GM19240 (cell line): ENCODE measurements around the gene MCM5.
A peak's percentile ranks its signal among the peaks of the same experiment; 100 is the strongest.
"Not testable (repeated sequence)": the region's sequence is repeated elsewhere in the genome, so short reads cannot be mapped to it uniquely, and the experiment has no call there.

Experiments
- DNase-seq: peaks from one replicate; pipeline ENCODE4 v3.0.0; 2011; ENCODE audit warnings: low spot score; ENCODE audit not compliant: insufficient read length

MCM5 gene

DNA sequence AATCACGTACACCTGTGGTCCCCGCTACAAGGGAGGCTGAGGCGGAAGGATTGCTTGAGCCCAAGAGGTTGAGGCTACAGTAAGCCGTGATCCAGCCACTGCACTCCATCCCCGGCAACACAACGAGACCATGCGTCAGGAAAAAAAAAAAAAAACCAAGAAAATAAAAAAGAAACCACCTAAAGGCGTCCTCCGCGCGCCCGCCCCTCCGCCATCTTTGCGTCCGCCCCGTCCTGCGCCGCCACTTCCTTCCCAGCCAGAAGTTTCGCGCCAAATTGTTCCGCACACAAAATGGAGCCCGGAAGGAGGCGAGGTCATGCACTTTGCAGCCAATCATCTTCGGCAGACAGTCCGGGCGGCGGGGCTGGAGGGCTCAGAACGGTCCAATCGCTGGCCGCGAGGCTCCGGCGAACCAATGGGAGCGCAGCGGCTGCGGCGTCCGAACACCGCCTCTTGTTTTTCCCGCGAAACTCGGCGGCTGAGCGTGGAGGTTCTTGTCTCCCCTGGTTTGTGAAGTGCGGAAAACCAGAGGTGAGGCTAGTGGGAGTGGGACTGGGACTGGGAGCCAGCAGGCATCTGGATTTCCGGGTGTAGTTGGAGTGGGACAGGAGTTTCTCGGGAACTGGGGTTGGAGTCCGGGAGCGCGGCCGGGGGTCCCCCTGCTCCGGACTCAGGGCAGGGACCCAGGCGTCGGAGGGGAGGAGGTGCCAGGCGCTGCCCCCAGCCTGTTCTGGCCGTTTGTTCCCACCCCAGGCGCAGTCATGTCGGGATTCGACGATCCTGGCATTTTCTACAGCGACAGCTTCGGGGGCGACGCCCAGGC lies at the start of gene MCM5:
MCM5 (plus strand) TSS at position 463 of the 823 bp plus-strand sequence; CDS start at position 762, 299 bp downstream.
- peak; percentile 96 for DNase-seq

DNA sequence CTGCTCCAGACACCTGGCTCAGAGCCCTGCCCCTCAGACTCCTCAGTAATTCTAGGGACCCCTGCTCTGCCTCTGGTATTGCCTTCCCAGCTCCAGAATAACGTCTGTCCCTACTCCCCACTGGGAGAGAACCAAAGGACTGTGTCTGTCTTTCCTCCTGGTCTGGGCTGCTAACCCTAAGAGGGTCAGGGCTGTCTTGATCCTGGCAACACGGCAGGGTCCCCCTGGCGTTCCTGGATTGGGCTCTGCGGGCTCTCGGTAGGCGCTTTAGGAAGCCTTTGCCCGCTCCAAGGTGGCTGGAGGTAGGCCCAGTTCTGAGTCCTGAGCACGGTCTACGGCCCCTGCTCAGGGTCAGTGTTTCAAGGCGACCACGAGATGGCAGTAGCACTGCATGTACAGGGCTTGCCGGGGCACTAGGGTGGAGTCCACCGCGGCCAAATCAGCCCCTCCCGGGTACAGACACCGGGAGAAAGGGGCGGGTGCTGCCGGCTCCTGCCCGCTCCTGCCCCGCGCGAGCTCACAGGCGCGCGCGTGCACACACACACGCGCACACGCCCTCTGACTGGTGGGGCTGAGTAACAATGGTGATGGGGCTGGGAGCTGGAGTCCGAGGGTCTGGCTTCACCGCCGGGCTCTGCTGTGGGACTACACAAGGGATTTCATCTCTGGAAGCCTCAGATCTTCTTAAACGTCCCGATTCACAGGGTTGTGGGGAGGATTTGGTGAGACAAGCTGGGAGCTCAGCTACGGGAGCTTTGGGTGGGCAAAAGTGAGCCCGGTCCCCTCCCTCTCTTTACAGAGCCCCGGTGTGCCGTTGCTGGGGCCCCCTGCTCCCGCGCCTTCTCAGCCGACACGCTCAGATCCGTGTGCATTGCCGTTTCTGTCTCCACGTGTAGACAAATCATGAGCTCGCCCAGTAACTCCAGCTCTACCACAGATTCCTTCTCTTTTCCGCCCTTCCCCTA lies 49.1 kb upstream of the MCM5 start:
- DNase-seq = peak; percentile 95

DNA sequence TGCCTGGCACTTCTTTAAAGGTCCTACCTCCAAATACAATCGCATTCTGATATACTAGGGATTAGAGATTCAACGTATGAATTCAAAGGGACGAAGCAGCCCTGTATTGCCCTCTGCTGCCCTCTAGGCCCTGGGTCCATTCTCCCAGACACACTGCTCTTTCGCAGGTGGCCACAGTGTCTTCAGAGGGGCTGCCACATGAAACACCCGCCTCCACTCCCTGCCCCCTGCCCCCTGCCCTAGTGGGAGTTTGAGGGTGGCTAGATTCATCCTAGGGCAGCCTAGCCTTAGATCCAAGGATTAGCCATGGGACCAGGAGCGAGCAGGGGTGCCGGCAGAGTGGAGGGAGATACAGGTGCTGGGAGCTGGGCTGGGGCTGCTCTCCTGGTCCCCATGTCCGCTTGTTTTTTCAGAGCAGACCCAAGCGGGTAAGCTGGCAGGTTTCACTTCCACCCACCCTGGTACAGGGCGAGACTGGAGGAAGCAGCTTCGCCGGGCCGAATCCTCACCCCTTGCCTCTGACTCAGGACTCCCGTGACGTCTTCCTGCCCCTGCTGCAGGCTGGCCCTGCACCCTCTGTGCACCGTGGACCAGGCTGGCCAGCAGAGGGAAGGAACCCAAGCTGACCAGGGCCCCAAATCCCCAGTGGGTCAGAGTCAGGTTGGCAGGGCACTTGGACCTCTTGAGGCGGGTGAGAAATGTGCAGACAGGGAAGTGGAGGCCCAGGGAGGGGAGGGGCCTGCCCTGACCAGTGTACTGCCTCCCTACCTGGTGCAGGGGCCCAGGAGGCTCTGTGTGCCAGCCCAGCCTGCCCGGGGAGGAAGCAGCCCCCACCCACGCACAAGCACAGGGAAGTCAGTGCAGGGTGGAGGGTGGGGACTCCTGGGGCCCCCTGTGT lies 47.5 kb upstream of the MCM5 start:
- no peak for DNase-seq

DNA sequence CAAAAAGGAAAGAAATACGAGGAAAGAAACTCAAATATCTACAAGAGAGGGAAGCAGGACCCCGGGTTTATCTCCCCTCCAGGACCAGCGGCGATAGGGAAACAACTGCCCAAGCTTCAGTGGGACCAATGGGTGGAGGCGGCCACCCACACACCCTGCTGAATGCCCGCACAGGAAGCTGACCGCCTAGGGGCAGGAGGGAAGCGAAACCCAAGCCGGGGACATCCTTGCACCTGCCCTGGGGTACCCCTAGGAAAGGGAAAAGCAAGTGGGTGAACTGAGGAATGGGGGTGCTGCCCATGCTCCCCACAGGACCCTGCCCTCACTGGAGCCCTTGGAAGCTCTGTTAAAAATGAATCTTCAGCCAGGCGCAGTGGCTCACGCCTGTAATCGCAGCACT lies 46.6 kb upstream of the MCM5 start:
- DNase-seq = no peak

DNA sequence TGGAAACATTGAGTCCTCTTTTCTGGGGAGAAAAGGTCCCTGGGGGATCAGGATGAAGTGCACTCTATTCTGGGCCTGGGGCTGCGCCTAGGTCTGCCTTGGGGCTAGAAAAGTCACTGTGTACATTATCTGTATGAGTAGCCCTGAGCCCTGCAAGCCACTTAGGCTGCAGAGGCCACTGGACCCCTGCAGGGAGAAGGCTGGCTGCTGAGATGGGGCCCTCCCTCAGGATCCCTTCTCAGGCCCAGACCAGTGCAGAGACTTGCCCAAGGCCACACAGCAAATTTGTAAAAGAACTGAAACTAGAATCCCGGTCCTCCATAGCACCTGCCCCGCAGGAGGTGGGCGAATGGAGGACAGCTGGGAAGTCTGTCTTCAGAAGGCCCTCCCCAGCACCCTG lies 45.9 kb upstream of the MCM5 start:
- no peak for DNase-seq

DNA sequence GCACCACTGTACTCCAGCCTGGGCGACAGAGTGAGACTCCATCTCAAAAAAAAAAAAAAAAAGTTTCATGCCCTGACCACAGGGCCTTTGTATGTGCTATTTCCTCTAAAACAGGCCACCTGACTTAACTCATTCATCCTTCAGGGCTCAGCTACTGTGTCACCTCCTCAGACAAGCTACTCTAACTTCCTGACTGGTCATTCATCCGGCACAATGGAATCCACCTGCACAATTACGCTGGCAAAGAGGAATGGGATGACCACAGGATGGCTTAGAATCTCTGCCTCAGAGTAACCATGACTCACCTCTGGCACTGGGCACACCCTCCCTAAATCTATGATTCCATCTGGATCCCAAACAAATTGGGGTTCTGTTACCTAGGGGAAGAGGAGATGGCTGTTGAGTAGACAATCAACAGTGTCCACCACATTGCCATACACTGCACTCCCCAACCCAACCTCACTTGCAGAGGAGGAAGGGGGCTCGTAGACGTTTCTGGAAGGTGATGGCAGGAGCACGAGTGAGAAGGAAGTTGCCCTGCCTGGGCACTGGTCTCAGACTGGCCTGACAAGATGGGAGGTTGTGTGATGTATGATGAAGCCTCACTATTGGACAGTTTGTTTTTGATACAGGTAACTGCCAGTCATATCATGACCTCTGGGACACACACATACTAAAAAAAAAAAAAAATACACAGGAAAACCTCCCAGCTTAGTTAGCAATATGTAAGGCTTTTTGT lies 41.9 kb upstream of the MCM5 start:
- DNase-seq = no peak

DNA sequence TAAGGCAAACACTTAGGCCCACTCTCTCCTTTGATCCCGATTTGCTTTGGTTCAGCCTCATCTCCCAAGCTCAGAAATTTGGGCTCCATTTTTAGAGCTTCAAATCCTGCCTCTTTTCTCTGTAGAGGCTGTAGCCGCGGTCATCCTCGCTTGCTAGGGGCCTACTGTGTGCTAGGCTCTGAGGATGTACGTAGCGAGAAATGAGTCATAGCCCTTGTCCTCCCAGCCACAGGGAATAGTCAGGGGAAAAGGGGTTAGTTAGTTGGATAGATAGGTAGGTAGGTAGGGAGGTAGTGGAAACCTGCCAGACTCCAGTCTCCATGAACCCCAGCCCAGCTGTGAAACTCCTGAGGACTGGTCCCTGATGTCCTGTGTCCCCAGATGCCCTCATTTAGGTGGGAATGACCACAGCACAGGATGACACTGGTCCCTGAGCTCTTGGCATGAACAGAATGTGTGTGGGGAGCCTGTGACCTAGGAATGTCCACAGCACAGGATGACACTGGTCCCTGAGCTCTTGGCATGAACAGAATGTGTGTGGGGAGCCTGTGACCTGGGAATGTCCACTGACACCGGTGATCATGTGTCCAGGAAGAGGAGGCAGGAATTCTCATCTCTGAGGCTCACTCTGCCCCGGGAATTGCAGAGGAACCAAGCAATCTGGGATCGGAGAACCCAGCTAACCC lies 40.4 kb upstream of the MCM5 start:
- DNase-seq = no peak

DNA sequence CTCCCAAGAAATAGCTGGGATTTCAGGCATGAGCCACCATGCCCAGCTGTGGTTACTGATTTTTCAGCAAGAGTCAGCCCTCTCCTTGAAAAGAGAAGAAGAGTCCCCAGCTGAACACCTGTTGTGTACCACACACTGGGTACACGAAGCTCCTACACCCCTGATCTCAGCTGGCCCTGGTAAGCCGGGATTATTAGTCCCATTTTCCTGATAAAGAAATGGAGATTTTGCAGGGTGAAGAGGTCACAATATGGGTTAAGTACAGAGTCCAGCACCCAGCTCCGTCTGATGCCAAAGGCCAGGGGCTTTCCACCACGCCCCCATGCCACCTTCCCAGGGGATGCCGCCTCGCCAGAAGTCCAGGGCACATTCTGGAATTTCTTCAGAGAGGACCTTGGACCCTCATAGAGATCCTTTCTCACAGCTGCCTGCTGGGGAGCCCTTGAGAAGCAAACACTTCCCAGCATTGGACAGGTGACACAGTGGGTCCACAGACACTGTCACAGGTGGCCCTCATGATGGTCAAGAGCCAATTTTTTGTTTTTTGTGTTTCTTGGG lies 38.9 kb upstream of the MCM5 start:
- no peak for DNase-seq

DNA sequence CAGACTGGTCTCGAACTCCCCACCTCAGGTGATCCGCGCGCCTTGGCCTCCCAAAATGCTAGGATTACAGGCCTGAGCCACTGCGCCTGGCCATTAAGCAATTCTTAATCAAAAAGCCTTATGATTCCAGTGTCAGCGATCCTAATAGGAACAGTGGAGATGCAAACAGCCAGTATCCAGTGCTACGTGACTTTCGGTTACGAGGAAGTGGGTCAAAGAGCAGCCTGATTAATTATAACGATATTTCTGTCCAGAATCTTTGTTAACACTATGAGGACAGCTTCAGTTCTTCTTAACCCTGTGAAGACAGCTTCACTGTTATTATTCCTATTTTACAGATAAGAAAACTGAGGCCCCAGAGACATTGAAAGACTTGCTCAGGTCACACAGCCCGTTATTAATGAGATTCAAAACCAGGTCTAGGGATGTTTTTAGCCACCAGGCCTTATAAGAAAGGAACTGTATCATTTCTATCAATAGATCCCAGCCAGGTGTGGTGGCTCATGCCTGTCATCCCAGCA lies 36.3 kb upstream of the MCM5 start:
- DNase-seq = no peak

DNA sequence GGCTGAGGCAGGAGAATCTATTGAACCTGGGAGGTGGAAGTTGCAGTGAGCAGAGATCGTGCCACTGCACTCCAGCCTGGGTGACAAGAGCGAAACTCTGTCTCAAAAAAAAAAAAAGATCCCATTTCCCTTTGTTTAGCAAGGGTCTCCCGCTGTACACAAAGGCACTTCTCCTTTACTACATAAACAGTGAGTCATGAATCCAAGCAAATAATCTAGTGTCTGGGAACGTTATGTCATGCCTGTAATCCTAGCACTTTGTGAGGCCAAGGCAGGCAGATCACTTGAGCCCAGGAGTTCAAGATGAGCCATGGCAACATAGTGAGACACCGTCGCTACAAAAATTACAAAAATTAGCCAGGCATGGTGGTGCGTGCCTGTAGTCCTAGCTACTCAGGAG lies 35.7 kb upstream of the MCM5 start:
- DNase-seq = not testable (repeated sequence)

DNA sequence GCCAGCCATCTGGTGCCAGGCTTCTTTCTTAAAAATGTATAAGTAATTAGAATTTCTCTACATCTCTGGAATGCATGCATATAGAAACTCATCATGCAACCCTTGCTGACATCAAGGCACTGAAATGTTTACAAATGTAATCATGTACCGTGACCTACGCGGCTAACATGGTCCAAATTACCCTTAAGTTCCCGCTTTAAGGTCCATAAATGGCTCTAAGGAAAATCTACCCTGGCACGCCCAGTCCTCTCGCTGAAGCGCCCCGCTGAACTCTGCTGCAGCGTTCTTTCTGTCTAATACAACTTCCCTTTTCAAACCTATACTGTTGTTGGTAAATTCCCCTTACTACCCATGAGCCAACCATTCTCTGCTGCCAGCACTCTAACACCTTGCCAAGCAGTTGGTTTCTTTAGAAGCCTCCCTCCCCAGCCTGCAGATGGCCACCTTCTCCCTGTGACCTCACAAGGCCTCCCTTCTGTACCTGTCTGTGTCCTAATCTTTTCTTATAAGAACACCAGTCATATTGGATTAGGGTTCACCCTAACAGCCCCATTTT lies 32.5 kb upstream of the MCM5 start:
- no peak for DNase-seq

DNA sequence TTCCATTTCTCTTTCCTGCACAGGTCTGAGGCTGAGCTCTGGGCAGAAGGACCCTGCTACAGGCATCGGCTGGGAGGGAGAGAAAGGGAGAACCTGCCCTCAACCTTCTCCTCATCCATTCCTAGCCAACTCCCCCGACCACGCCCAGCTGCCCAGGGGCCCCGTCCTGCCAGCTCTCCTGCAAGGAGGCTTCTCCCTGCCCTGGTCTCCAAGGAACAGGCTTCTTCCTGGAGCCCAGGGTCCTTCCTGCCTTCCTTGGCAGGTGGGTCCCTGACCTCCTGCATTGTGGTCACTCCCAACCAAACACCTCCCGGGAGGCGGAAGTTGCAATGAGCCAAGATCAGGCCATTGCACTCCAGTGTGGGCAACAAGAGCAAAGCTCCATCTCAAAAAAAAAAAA lies 31.6 kb upstream of the MCM5 start:
- DNase-seq = no peak

DNA sequence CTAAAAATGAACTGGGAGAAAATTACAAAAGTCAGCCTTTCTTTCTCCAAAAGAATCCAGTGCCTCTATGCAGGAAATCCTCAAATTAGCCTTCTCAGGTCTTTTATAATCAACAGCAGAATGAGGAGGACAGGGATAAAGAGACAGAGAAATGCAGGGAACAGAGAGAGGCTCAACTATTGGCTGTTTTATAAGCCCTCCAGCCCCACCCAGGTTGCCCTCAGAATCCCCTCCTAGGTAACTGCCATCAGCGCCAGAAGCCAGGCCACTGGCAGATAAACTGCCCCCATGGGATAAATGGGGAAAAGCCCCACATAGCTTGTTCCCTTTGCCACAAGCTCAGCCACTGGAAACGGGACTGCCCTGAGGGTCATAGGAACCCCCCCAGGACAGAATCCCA lies 29.9 kb upstream of the MCM5 start:
- no peak for DNase-seq

DNA sequence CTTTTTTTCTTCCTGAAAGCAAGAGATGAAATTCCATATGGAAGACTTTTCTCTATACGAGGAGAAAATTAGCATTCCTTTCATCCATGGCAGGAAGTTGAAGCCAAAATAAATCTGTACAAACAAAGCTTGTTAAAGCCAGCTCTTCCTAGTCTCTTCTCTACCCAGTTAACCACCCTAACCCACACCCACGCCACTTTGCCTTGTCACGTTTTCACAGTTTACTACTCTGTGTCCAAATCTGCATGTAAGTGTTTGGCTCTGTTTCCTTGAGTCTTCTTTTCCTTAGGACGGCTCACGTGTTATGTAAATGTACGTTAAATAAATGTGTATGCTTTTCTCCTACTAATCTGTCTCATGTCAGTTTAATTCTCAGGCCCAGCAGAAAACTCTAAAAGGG lies 26.2 kb upstream of the MCM5 start:
- no peak for DNase-seq

DNA sequence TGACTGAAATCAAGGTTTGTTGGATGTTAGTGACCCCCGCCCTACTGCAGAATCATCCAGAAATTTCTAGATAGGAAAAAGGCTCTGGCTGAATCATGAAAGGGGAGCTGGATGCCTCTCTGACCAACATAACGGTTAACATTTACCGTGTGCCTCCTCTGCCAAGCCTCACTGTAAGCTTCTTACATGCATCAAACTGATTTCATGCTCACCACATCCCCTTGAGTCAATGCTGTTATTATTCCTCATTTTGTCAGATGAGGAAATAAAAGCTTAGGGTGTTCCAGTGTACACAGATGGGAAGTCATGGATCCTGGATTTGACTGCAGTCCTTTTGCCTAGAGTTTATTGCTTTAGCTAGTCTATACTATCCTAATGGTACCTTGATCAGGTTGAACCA lies 24.9 kb upstream of the MCM5 start:
- no peak for DNase-seq

DNA sequence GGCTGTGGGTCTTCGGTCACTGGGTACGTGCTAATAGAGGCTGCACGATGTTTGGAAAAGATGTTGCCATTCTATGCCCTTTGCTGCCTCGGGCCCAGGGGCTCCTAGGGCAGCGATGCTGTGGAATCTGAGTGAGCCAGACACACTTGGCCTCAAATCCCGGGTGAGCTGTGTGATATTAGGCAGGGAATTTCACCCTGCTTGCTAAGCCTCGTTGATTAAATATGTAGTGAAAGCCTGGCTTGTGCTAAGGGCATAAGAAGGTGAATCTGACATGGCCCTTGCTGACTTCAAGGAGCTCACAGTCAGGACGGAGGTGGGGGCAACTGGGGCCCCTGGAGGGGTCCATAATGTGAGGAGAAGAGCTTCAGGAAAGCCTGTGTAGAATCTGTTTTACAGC lies 24.4 kb upstream of the MCM5 start:
- no peak for DNase-seq

DNA sequence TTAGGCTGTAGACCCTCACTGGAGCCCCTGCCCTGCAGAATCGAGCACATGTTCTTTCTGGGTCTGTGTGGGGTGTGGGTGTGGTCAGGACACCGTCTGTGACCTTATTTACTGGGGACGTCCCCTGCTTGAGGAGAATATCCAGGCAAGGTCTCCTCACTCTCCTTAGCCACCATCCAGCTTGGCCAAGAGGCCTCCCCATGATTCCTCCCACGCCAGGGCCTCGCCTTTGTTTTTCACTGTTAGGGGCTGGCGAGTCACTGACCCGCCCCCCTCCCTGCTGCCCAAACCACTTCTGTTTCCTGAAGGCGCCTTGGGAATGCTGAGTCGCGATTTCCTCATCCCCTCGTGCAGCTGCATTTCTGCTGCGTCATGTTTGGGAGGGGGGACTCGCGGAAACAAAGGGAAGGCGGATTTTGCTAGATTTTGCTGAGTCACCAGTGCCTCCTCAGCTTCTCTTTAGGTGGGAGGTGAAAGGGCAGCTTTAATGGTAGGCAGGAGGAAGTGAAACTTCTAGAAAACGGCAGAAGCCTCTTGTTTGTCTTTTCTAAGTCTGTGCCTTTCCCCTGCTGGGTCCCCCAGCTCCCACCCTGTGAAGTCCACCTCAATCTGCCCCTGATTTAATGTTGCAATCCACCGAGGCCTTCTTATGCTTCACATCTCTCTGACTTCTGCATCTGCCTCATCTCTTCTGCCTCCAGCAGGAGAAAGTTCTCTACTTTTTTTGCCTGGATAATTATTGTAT lies 23.0 kb upstream of the MCM5 start:
- DNase-seq = peak; percentile 76

DNA sequence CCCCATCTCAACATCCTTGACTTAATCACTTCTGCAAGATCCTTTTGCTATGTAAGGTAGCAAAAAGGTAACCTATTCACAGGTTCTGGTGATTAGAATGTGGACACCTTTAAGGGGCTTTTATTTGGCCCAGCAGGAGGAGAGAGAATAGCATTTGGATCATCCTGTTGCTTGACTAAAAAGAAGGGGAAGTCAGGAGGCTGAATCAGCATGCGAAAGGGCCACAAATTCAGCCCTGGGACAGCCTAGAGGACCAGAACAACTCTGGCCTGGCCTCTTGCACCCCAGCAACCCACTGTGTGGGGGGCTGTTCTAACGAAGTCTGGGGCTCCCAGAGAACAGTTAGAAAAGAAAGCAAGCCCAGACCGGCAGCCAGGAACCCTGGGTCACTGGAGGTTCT lies 22.2 kb upstream of the MCM5 start:
- DNase-seq = no peak

DNA sequence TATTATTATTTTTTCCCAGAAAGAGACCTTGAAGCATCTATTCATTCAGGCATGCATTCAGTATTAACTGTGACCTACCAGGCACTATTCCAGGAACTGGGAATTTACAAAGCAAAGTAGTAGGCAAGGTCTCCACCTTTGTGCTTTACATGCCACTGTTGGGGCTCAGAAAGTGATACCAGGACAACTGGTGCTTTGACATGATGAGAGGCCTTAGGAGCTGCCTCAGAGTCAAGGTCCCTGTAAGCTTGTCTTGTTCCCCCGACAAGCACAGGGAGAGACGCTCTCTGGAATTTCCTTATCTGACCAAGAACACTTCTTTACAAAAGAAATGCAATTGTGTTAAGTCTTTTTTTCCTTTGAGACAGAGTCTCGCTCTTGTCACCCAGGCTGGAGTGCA lies 21.3 kb upstream of the MCM5 start:
- DNase-seq = no peak
